H1 (cell line): ENCODE measurements around the gene ARHGEF7. TPM values are rescaled to one million over a fixed set of nuclear protein-coding genes. Genes with fewer than 3 reads are reported as not detected.

ENCODE experiments used
- CTCF ChIA-PET: fragments of 300-600 bp; sonication (Branson Sonifier 250); formaldehyde crosslinking; loops from one replicate; lab custom pipeline; 2021; ENCODE audit not compliant: partially characterized antibody; lab: Charles Lee
- POLR2A ChIA-PET: fragments of 300-600 bp; sonication (Branson Sonifier 250); formaldehyde crosslinking; loops from one replicate; lab custom pipeline; 2021; ENCODE audit warnings: inconsistent platforms; ENCODE audit not compliant: partially characterized antibody; lab: Charles Lee
- DNase-seq, 2 experiments: peaks; one replicate each; pipeline versions ENCODE4 v3.0.0 to v3.0.0-alpha.2; 2010 to 2022; ENCODE audit warnings: low spot score in 2 of 2, low read depth in 1 of 2, mixed read lengths in 1 of 2
- FAIRE-seq: peaks from 2 replicates; lab custom pipeline; 2011; peaks lifted over from hg19 to GRCh38; lab: Jason Lieb, UNC
- H2AFZ ChIP-seq: 2 replicates; pipeline ENCODE4 v1.8.1; 2012; ENCODE audit warnings: low read length, inconsistent platforms
- H2AK5ac ChIP-seq: 2 replicates; pipeline ENCODE4 v1.6.1; 2013; ENCODE audit warnings: low read depth, low read length
- H2BK120ac ChIP-seq: replicated peaks from 2 replicates; pipeline ENCODE3; 2013; ENCODE audit warnings: low read depth, low read length, inconsistent platforms
- H2BK12ac ChIP-seq: 2 replicates; pipeline ENCODE4 v1.6.1; 2013; ENCODE audit warnings: low read depth, low read length
- H2BK15ac ChIP-seq: 2 replicates; pipeline ENCODE4 v1.6.1; 2013; ENCODE audit warnings: low read length
- H2BK20ac ChIP-seq: 2 replicates; pipeline ENCODE4 v1.6.1; 2013; ENCODE audit warnings: low read length
- H2BK5ac ChIP-seq: 2 replicates; pipeline ENCODE4 v1.6.1; 2013; ENCODE audit warnings: low read depth, low read length
- H3K14ac ChIP-seq: 2 replicates; pipeline ENCODE4 v1.6.1; 2013; ENCODE audit warnings: inconsistent platforms; ENCODE audit not compliant: insufficient read length
- H3K18ac ChIP-seq: 2 replicates; pipeline ENCODE4 v1.6.1; 2013; ENCODE audit warnings: low read length; ENCODE audit errors: extremely low read depth
- H3K23ac ChIP-seq: 2 replicates; pipeline ENCODE4 v1.6.1; 2013; ENCODE audit warnings: inconsistent platforms; ENCODE audit not compliant: insufficient read length
- H3K23me2 ChIP-seq: 2 replicates; pipeline ENCODE4 v1.6.1; 2013; ENCODE audit warnings: low read depth, low read length
- H3K27ac ChIP-seq: 2 replicates; pipeline ENCODE4 v1.6.1; 2011; ENCODE audit warnings: low read depth, low read length, inconsistent platforms
- H3K27me3 ChIP-seq, 4 experiments: replicated peaks in 1 of 4; 1 replicate in 1 of 4; 2 replicates in 3 of 4; pipeline versions ENCODE4 v1.6.1 to v1.8.1; 2011 to 2013; ENCODE audit warnings: low read length in 3 of 4, mild to moderate bottlenecking in 3 of 4, inconsistent platforms in 2 of 4, mixed read lengths in 2 of 4, moderate library complexity in 1 of 4; ENCODE audit not compliant: control insufficient read depth in 3 of 4, insufficient read depth in 3 of 4; ENCODE audit errors: extremely low read depth in 1 of 4
- H3K36me3 ChIP-seq, 4 experiments: 2 replicates each; pipeline versions ENCODE4 v1.6.1 to v1.8.1; 2011 to 2013; ENCODE audit warnings: mild to moderate bottlenecking in 4 of 4, low read length in 3 of 4, moderate library complexity in 2 of 4, control low read depth in 1 of 4, inconsistent platforms in 1 of 4; ENCODE audit not compliant: insufficient read depth in 4 of 4, control insufficient read depth in 2 of 4
- H3K4ac ChIP-seq: replicated peaks from 2 replicates; pipeline ENCODE3; 2013; ENCODE audit warnings: low read length, low read depth, mixed read lengths, inconsistent platforms; ENCODE audit not compliant: insufficient read length
- H3K4me1 ChIP-seq, 4 experiments: replicated peaks in 1 of 4; 1 replicate in 1 of 4; 2 replicates in 3 of 4; pipeline versions ENCODE4 v1.6.1 to v1.8.1; 2011 to 2013; ENCODE audit warnings: low read length in 3 of 4, inconsistent platforms in 2 of 4, mixed read lengths in 1 of 4; ENCODE audit not compliant: insufficient read depth in 4 of 4, control insufficient read depth in 3 of 4
- H3K4me2 ChIP-seq, 2 experiments: 2 replicates each; pipeline versions ENCODE4 v1.6.1 to v1.8.1; 2011 to 2013; ENCODE audit warnings: low read depth in 2 of 2, low read length in 2 of 2, control low read depth in 1 of 2, inconsistent platforms in 1 of 2, mild to moderate bottlenecking in 1 of 2; ENCODE audit not compliant: insufficient read depth in 1 of 2
- H3K4me3 ChIP-seq, 4 experiments: fragments of 200-600, 300-600 bp in 1 of 4; sonication (generic), shearing (Covaris generic), sonication (Bioruptor Twin) in 1 of 4; 2 replicates each; pipeline versions ENCODE4 v1.5.1 to v1.8.1; 2011 to 2016; ENCODE audit warnings: low read length in 4 of 4, low read depth in 3 of 4, control low read depth in 2 of 4, inconsistent platforms in 2 of 4, mild to moderate bottlenecking in 2 of 4, mixed read lengths in 1 of 4, moderate library complexity in 1 of 4; ENCODE audit not compliant: insufficient read depth in 2 of 4; ENCODE audit errors: extremely low read depth in 1 of 4
- H3K56ac ChIP-seq: replicated peaks from 2 replicates; pipeline ENCODE3; 2013; ENCODE audit warnings: low read depth, mild to moderate bottlenecking, mixed read lengths, low read length, inconsistent platforms; ENCODE audit not compliant: insufficient read length
- H3K79me1 ChIP-seq: 2 replicates; pipeline ENCODE4 v1.6.1; 2013; ENCODE audit warnings: low read depth, low read length, control low read depth
- H3K79me2 ChIP-seq, 2 experiments: 2 replicates each; pipeline versions ENCODE4 v1.6.1 to v1.8.1; 2012 to 2013; ENCODE audit warnings: low read length in 2 of 2, mild to moderate bottlenecking in 2 of 2, inconsistent platforms in 1 of 2; ENCODE audit not compliant: insufficient read depth in 2 of 2, control insufficient read depth in 1 of 2
- H3K9ac ChIP-seq, 4 experiments: replicated peaks in 1 of 4; 1 replicate in 1 of 4; 2 replicates in 3 of 4; pipeline versions ENCODE4 v1.6.1 to v1.8.1; 2011 to 2013; ENCODE audit warnings: low read depth in 3 of 4, low read length in 3 of 4, control low read depth in 2 of 4, mild to moderate bottlenecking in 2 of 4, moderate library complexity in 2 of 4, inconsistent platforms in 1 of 4; ENCODE audit errors: extremely low read depth in 1 of 4
- H3K9me3 ChIP-seq, 2 experiments: 2 replicates each; pipeline versions ENCODE4 v1.6.1 to v1.8.1; 2012 to 2013; ENCODE audit warnings: mild to moderate bottlenecking in 2 of 2, moderate library complexity in 2 of 2, control low read depth in 1 of 2, inconsistent platforms in 1 of 2, low read depth in 1 of 2, low read length in 1 of 2, mixed read lengths in 1 of 2; ENCODE audit not compliant: insufficient read depth in 2 of 2
- H4K20me1 ChIP-seq, 2 experiments: replicated peaks in 1 of 2; 2 replicates each; pipeline versions ENCODE3 to v1.8.1; 2011 to 2013; ENCODE audit warnings: inconsistent platforms in 2 of 2, low read length in 2 of 2, mild to moderate bottlenecking in 1 of 2; ENCODE audit not compliant: insufficient read depth in 2 of 2, control insufficient read depth in 1 of 2
- H4K5ac ChIP-seq: 2 replicates; pipeline ENCODE4 v1.6.1; 2013; ENCODE audit warnings: low read length, low read depth, mixed read lengths, inconsistent platforms; ENCODE audit not compliant: insufficient read length
- H4K8ac ChIP-seq: 2 replicates; pipeline ENCODE4 v1.8.0; 2013; ENCODE audit warnings: mild to moderate bottlenecking, moderate library complexity, low read length, inconsistent platforms; ENCODE audit not compliant: insufficient read depth; ENCODE audit errors: extremely low read depth
- H4K91ac ChIP-seq: replicated peaks from 2 replicates; pipeline ENCODE3; 2013; ENCODE audit warnings: low read length, mixed read lengths, inconsistent platforms; ENCODE audit not compliant: insufficient read length
- ASH2L ChIP-seq: fragments of 200-600, 300-600 bp; sonication (generic); IDR thresholded peaks from one replicate; pipeline ENCODE4 v1.7.1; 2017; ENCODE audit warnings: low read length
- EGR1 ChIP-seq: IDR thresholded peaks from 2 replicates; pipeline ENCODE4 v1.6.1; 2011; ENCODE audit warnings: low read depth, low read length, borderline replicate concordance
- EZH2 ChIP-seq: fragments of 200-600 bp; sonication (generic); IDR thresholded peaks from 2 replicates; pipeline ENCODE4 v1.7.1; 2012; ENCODE audit warnings: low read depth, mild to moderate bottlenecking, moderate library complexity, low read length, inconsistent platforms; ENCODE audit not compliant: severe bottlenecking
- KDM4A ChIP-seq: IDR thresholded peaks from one replicate; pipeline ENCODE4 v1.7.1; 2012; ENCODE audit warnings: low read depth, mild to moderate bottlenecking, moderate library complexity, low read length, inconsistent platforms; ENCODE audit not compliant: severe bottlenecking
- PHF8 ChIP-seq: fragments of 200-600 bp; sonication (generic); conservative IDR thresholded peaks from 2 replicates; pipeline ENCODE4 v1.7.1; 2012; ENCODE audit warnings: low read depth, mild to moderate bottlenecking, inconsistent platforms, low read length, moderate library complexity
- POU5F1 ChIP-seq: IDR thresholded peaks from 2 replicates; pipeline ENCODE4 v1.6.1; 2011; ENCODE audit warnings: low read depth, mild to moderate bottlenecking, low read length, moderate library complexity
- RFX5 ChIP-seq: IDR thresholded peaks from 2 replicates; pipeline ENCODE4 v1.6.1; 2011; ENCODE audit warnings: low read depth, low read length, improper control_type of control experiment, borderline replicate concordance
- RNF2 ChIP-seq: fragments of 200-900, 300-1000 bp; sonication (generic); IDR thresholded peaks from 2 replicates; pipeline ENCODE4 v1.7.1; 2016; ENCODE audit warnings: borderline replicate concordance, low read depth, mild to moderate bottlenecking, antibody characterized with exemption, low read length; ENCODE audit not compliant: poor library complexity, severe bottlenecking; ENCODE audit errors: missing control alignments
- SP2 ChIP-seq: IDR thresholded peaks from 2 replicates; pipeline ENCODE4 v1.6.1; 2012; ENCODE audit warnings: mild to moderate bottlenecking, low read length, inconsistent platforms
- SUZ12 ChIP-seq: fragments of 200-600 bp; sonication (generic); IDR thresholded peaks from 2 replicates; pipeline ENCODE4 v1.6.1; 2012; ENCODE audit warnings: mild to moderate bottlenecking, inconsistent platforms, low read length, moderate library complexity, mixed read lengths
- TAF1 ChIP-seq: IDR thresholded peaks from 2 replicates; pipeline ENCODE4 v1.6.1; 2011; ENCODE audit warnings: mild to moderate bottlenecking, low read depth, low read length
- WGBS, 2 experiments: shearing (Covaris generic) in 1 of 2; methylation state at CpG; one replicate each; pipeline versions ENCODE4 v1.1.6 to v1.1.7; 2013 to 2015; ENCODE audit warnings: low lambda C conversion rate in 2 of 2, mixed read lengths in 2 of 2, inconsistent platforms in 1 of 2, low coverage in 1 of 2, missing lambda C conversion rate in 1 of 2; ENCODE audit not compliant: insufficient replicate concordance in 2 of 2, insufficient coverage in 1 of 2, insufficient read length in 1 of 2; ENCODE audit errors: extremely low coverage in 1 of 2, missing lambda C conversion rate in 1 of 2; 5-methylcytosine and 5-hydroxymethylcytosine counted together
- polyA plus RNA-seq, 7 experiments: library from polyadenylated mRNA; depleted of rRNA in 3 of 7; stranded (reverse) in 5 of 7; unstranded in 2 of 7; fragments of >200 nt in 5 of 7; fragments of 200-250 nt in 2 of 7; gene quantifications; 1 replicate in 5 of 7; 2 replicates in 1 of 7; 4 replicates in 1 of 7; pipeline versions ENCODE4 v1.2.1 to v1.2.3, GENCODE V29; 2011 to 2013; ENCODE audit warnings: missing spikeins in 2 of 7, mixed read lengths in 2 of 7
- total RNA-seq: library from RNA; stranded (reverse); fragmentation: NEBNext Ultra II Directional; extraction: Animal tissue kit (Norgen Biotek cat#: 25700); gene quantifications from 2 replicates; pipeline ENCODE4 v1.2.1, GENCODE V29; 2021

Gene ARHGEF7
- total and polyA plus RNA-seq, 2 of the 8 experiments (the other 6 are each of a cell fraction or from before 2014, with no cell fraction given): 26.2 to 56.5 TPM

DNA sequence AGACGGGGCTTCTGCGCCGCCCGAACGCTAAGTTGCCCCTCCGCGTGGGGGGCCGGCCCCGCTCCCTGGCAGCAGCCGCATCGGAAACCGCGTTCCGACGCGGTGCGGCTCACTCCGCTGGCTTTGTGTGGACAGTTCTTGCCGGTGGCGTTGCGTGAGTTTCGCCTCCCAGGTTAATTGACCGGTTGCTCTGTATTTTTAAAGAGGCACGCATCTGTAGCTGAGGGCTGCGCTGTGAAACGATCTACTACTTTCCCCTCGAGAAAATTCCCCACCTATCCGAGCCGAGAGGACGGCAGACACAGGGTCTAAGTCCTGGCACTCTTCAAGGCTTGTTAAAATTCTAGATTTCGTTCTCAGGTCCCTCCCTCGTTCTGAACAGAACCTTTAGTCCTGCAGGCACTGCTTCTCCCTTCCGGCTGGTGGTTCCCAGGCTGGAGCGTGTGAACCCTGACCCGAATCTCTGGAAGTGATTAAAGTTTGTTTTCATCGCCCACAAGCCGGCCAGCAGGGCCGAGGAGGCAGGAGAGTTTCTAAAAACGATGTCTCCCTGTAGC, 933 bp downstream of the ARHGEF7 start:
- H3K79me2 ChIP-seq: no peaks in the 10 kb centered on the region
- peak overlapping the region; percentile 95 for H2AFZ ChIP-seq
- no peak overlapping the region for H3K56ac ChIP-seq
- H4K8ac ChIP-seq: peak overlapping the region; percentile 47
- peak overlapping the region; percentile 70 to 90 (median 79) for H3K4me3 ChIP-seq
- peaks cover 7 to 44% (median 29%) of the 10 kb centered on the region in 4 experiments for H3K27me3 ChIP-seq
- WGBS, 2 experiments: 3% methylated on average over 17 of the region's 39 CpGs; no CpG with 5 or more reads in 1 of the 2 experiments
- no peak overlapping the region for H2BK5ac ChIP-seq
- peak overlapping the region in 3 of 4 experiments; percentile 2 to 43 (median 9); a peak in 4 of 7 replicates for H3K9ac ChIP-seq
- H2BK15ac ChIP-seq: no peak overlapping the region
- no peaks in the 10 kb centered on the region for H3K36me3 ChIP-seq
- H3K9me3 ChIP-seq: no peaks in the 10 kb centered on the region; a peak in 1 of 4 replicates
- no peak overlapping the region for H4K5ac ChIP-seq
- no peak overlapping the region for H2BK120ac ChIP-seq
- H3K27ac ChIP-seq: no peak overlapping the region
- no peak overlapping the region for H4K91ac ChIP-seq
- no peak overlapping the region for H2BK20ac ChIP-seq
- H3K4me2 ChIP-seq: peak overlapping the region; percentile 92 to 98
- no peak overlapping the region; the same call in 1 of the 2 replicates for H3K18ac ChIP-seq
- no peak overlapping the region for H2AK5ac ChIP-seq
- H3K79me1 ChIP-seq: no peaks in the 10 kb centered on the region
- H3K4me1 ChIP-seq: peaks cover 0 to 3% (median 0%) of the 10 kb centered on the region in 4 experiments; a peak in 2 of 7 replicates
- CTCF ChIA-PET: interaction anchor here (0.6 to 1.4 kb wide), 5 partner anchors 45 to 221 kb away, joined by 3 to 6 read pairs (median 4); no protein-coding TSS in a partner anchor
- peaks cover 0 to 5% of the 10 kb centered on the region in 2 experiments for H4K20me1 ChIP-seq
- H3K14ac ChIP-seq: no peak overlapping the region
- H3K4ac ChIP-seq: no peak overlapping the region
- 0 out of 2 replicates have a peak overlapping the region, but pooled peaks have one; percentile 75 for H2BK12ac ChIP-seq
- POLR2A ChIA-PET: interaction anchor here (0.6 to 1.2 kb wide), 2 partner anchors 37 to 236 kb away, joined by 3 read pairs; no protein-coding TSS in a partner anchor
- DNase-seq: peak in 1 of 2 experiments; percentile 56
- H3K23ac ChIP-seq: no peak overlapping the region
- no peak for FAIRE-seq
- peaks cover 13% of the 10 kb centered on the region for H3K23me2 ChIP-seq
- TF ChIP-seq ASH2L: peak; percentile 85
- no peak for TF ChIP-seq SP2
- TF ChIP-seq EZH2: peak; percentile 31
- TF ChIP-seq PHF8: peak; percentile 17; the same call in 1 of the 2 replicates
- TF ChIP-seq TAF1: 0 out of 2 replicates have a peak, but pooled peaks have one; percentile 1
- TF ChIP-seq EGR1: no peak
- TF ChIP-seq SUZ12: 0 out of 2 replicates have a peak, but pooled peaks have one; percentile 32
- peak; percentile 64 for TF ChIP-seq KDM4A
- TF ChIP-seq POU5F1: no peak
- TF ChIP-seq RNF2: peak; percentile 67
- TF ChIP-seq RFX5: no peak
